Pancreas (tissue), 10 donors: ENCODE results near the gene ADAMTS4. TPM values are rescaled to one million over a fixed set of nuclear protein-coding genes. Genes with fewer than 3 reads are reported as not detected.
A peak's percentile ranks its signal among the peaks of the same experiment; 100 is the strongest.

Experiments used
- ATAC-seq, 4 donors: fragments of 200-7000 bp; cut with Tn5 transposase; one replicate each; pipeline versions ENCODE4 v1.8.0 to v1.9.1; 2020; ENCODE audit warnings: mild to moderate bottlenecking in 4 of 4, moderate library complexity in 4 of 4
- DNase-seq, 6 donors: peaks; one replicate each; pipeline ENCODE4 v3.0.0-alpha.2; 2020
- FAIRE-seq: peaks from 2 replicates; lab custom pipeline; 2012; peaks lifted over from hg19 to GRCh38; lab: Jason Lieb, UNC
- H3K27ac ChIP-seq, 4 donors: fragments of 200-600 bp; sonication (generic); 1 replicate in 3 of 4; 2 replicates in 1 of 4; pipeline versions ENCODE4 v1.5.0 to v1.8.0; 2020
- H3K27me3 ChIP-seq, 4 donors: fragments of 200-600 bp; one replicate each; pipeline ENCODE4 v1.8.0; 2021
- H3K36me3 ChIP-seq, 3 donors: fragments of 200-600 bp; sonication (generic) in 1 of 3; one replicate each; pipeline versions ENCODE4 v1.5.0 to v1.8.0; 2020 to 2021
- H3K4me1 ChIP-seq, 3 donors: fragments of 200-600 bp; one replicate each; pipeline ENCODE4 v1.8.0; 2021
- H3K4me3 ChIP-seq, 4 donors: fragments of 200-600 bp; sonication (generic) in 2 of 4; one replicate each; pipeline versions ENCODE4 v1.5.0 to v1.8.0; 2020 to 2021
- H3K9me3 ChIP-seq, 4 donors: fragments of 200-600 bp; one replicate each; pipeline ENCODE4 v1.8.0; 2021
- WGBS, 2 donors: extraction: QIAGEN DNeasy Blood & Tissue Kit; methylation state at CpG; one replicate each; pipeline ENCODE4 v1.1.7; 2013; 5-methylcytosine and 5-hydroxymethylcytosine counted together
- intact Hi-C, 3 donors: fragments of 100-400 bp; cut with DNase I; formaldehyde crosslinking; loops; one replicate each; pipeline versions ENCODE4 v1.11.1 to v1.14.2; 2022
- polyA plus RNA-seq, 2 donors: library from polyadenylated mRNA; stranded (reverse); fragments of 200-250 nt; gene quantifications; one replicate each; pipeline ENCODE4 v1.2.3, GENCODE V29; 2013
- total RNA-seq, 6 donors: library from RNA; stranded (reverse); fragmentation: NEBNext Ultra II Directional in 4 of 6; extraction: Animal tissue kit (Norgen Biotek cat#: 25700) in 4 of 6; gene quantifications; one replicate each; pipeline versions ENCODE4 v1.2.1 to v1.2.4, GENCODE V29; 2021 to 2023
- TF ChIP-seq, protein P1 (sequence below), 4 donors: fragments of 200-600 bp; sonication (generic) in 3 of 4; IDR thresholded peaks; one replicate each; pipeline versions ENCODE4 v1.5.0 to v1.8.0; 2021; ENCODE audit warnings: antibody characterized with exemption in 4 of 4
- donor health status: healthy with polysubstance abuse.
- donor health status: DM: no; HTN: no; CAD: no; lungs with moderate emphysema.
- donor health status: DM: no; HTN: no; CAD: no.
- donor health status: control.
- donor health status: control.
- donor health status: Bipolar disorder and iron deficiency.
- donor health status: DM: yes; HTN: yes; CAD: no.
- donor health status: DM: no; HTN: no; CAD: no.
- donor health status: DM: no; HTN: no; CAD: no.
- donor health status: DM: yes; HTN: yes; CAD: no.

ADAMTS4 gene
- total and polyA plus RNA-seq, 8 donors = 2.7 to 6.6 (median 3.8) TPM

DNA sequence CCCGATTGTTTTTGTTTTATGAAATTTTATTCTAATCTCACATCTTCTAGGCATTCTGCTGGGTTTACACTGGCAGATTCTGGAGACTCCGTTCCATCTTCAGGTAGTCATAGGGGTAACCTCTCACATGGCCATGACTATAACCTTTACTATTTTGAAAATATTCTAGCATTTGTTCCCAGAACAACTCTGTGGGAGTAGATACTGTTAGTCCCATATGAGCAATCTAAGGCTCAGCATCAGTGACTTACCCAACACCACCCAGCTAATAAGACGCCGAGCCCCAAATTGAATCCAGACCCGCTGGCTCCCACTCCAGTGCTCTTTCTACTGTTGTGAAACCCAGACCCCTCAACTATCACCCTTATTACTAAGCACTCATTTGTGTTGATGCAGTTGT is 9.8 kb downstream of the ADAMTS4 start:
- Histone ChIP-seq H3K27ac (no peak overlapping the region), H3K27me3 (no peaks in the 10 kb centered on the region), H3K9me3 (no peaks in the 10 kb centered on the region), H3K4me3 (no peak overlapping the region), H3K36me3 (no peaks in the 10 kb centered on the region), H3K4me1 (no peaks in the 10 kb centered on the region)
- intact Hi-C loops = no loop called here
- ATAC-seq = no peak
- 79 to 88% methylated on average over 5 of the region's 5 CpGs for WGBS, 2 donors
- no peak for FAIRE-seq
- no peak for DNase-seq
- TF ChIP-seq, protein P1, sequence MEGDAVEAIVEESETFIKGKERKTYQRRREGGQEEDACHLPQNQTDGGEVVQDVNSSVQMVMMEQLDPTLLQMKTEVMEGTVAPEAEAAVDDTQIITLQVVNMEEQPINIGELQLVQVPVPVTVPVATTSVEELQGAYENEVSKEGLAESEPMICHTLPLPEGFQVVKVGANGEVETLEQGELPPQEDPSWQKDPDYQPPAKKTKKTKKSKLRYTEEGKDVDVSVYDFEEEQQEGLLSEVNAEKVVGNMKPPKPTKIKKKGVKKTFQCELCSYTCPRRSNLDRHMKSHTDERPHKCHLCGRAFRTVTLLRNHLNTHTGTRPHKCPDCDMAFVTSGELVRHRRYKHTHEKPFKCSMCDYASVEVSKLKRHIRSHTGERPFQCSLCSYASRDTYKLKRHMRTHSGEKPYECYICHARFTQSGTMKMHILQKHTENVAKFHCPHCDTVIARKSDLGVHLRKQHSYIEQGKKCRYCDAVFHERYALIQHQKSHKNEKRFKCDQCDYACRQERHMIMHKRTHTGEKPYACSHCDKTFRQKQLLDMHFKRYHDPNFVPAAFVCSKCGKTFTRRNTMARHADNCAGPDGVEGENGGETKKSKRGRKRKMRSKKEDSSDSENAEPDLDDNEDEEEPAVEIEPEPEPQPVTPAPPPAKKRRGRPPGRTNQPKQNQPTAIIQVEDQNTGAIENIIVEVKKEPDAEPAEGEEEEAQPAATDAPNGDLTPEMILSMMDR (IDR thresholded peaks at IDR 0.05) = no peak

DNA sequence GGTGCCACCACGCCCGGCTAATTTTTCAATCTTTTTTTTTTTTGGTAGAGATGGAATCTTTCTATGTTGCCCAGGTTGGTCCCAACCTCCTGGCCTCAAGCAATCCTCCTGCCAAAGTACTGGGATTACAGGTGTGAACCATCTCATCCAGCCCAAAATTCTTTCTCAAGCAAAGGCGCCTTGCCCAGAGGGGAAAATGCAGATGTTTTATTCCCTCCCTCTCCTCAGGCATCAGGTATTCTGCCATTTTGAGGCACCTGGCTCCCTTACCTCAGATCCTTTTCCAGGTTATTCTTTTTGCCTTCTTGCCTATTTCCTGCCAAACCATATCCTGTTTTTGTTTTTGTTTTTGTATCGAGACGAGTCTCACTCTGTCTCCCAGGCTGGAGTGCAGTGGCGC is 10.5 kb downstream of the ADAMTS4 start:
- ATAC-seq = no peak
- Histone ChIP-seq H3K4me3 (no peak overlapping the region), H3K27ac (no peak overlapping the region), H3K9me3 (no peaks in the 10 kb centered on the region), H3K36me3 (no peaks in the 10 kb centered on the region), H3K4me1 (no peaks in the 10 kb centered on the region), H3K27me3 (no peaks in the 10 kb centered on the region)
- no peak for FAIRE-seq
- WGBS, 2 donors = 82 to 83% methylated on average over 6 of the region's 6 CpGs
- TF ChIP-seq, protein P1 (IDR thresholded peaks at IDR 0.05) = no peak
- DNase-seq = no peak
- intact Hi-C loops = no loop called here

DNA sequence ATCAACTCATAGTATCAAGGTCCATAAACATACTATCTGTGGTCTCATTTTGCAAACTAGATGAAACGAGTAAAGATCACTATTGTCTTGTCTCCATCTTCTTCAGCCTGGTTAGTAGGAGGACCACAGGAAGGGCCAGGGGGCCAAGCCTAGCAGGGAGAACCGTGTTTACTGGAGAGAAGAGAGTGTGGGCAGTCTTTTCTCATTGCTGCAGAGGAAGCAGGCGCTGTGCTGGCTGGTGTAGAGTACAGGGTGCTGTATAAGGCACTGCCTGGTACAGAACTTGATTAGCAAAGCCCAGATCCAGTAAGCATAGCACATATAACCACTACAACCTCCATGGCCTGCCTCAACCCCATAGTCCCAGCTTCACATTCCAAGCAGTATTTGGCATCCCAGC is 11.5 kb downstream of the ADAMTS4 start:
- no peak for FAIRE-seq
- H3K27me3 ChIP-seq = no peaks in the 10 kb centered on the region
- intact Hi-C loops = no loop called here
- 67 to 71% methylated on average over 3 of the region's 3 CpGs for WGBS, 2 donors
- no peak for ATAC-seq
- H3K4me1 ChIP-seq = no peaks in the 10 kb centered on the region
- no peak overlapping the region for H3K27ac ChIP-seq
- DNase-seq = no peak
- H3K9me3 ChIP-seq = no peaks in the 10 kb centered on the region
- no peaks in the 10 kb centered on the region for H3K36me3 ChIP-seq
- TF ChIP-seq, protein P1 (IDR thresholded peaks at IDR 0.05) = no peak
- no peak overlapping the region for H3K4me3 ChIP-seq

DNA sequence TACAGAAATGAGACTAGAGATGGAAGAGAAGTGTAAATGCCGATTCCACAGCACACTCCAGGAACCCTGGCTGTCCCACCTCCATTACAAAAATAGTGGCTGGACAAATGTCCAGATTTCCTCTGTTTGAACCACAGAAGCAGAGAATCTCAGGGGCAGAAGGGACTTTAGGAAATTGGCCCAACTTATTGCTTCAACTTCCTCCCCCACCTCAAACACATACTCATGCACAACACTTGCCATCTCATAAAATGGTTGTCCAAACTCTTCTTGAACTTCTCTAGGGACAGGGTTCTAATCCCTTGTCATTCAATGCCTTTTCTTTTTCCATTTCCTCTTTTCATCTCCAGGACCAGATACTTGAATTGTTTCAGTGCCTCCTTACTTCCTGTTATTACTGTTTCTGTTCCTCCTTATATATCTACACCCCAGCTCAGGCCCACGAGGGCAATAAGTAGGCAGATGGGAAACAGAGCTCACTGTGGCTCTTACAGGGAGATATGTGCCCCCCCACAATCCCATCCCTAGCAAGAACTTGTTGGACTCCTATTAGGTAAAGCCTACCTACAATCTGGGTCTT is 13.0 kb downstream of the ADAMTS4 start:
- H3K36me3 ChIP-seq = no peaks in the 10 kb centered on the region
- 46 to 47% methylated on average over 2 of the region's 2 CpGs for WGBS, 2 donors
- H3K4me3 ChIP-seq = no peak overlapping the region
- intact Hi-C loops = no loop called here
- peak in 3 of 4 donors; percentile 21 to 61 (median 55) for ATAC-seq
- DNase-seq = no peak
- H3K9me3 ChIP-seq = no peaks in the 10 kb centered on the region
- H3K4me1 ChIP-seq = no peaks in the 10 kb centered on the region
- no peaks in the 10 kb centered on the region for H3K27me3 ChIP-seq
- peak overlapping the region in 2 of 4 donors; percentile 13 to 22 for H3K27ac ChIP-seq
- TF ChIP-seq, protein P1 (IDR thresholded peaks at IDR 0.05) = no peak
- no peak for FAIRE-seq

DNA sequence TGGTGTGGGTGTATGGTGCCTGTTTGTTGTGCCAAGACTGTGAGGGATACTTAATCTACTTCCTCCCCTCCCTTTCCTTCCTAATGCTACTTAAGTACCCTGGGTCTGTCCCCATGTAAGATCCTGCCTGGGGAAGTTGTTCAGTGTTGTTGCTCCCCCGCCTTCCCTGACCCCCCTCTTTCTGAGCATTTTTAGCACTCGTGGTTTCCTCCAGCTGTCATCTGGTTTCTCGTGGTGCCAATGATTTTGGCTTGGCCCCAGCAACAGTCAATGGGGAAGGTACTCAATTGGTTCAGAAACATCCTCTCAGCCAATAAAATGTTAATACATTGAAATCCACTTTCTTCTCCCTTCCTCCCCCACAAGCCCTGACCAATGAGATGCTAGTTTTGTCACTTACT is 13.6 kb downstream of the ADAMTS4 start:
- TF ChIP-seq, protein P1 (IDR thresholded peaks at IDR 0.05) = no peak
- 20 to 31% methylated on average over 3 of the region's 3 CpGs for WGBS, 2 donors
- intact Hi-C loops = no loop called here
- no peak overlapping the region for H3K4me3 ChIP-seq
- no peaks in the 10 kb centered on the region for H3K27me3 ChIP-seq
- peak overlapping the region in 1 of 4 donors; percentile 22 for H3K27ac ChIP-seq
- H3K36me3 ChIP-seq = no peaks in the 10 kb centered on the region
- no peak for FAIRE-seq
- H3K4me1 ChIP-seq = no peaks in the 10 kb centered on the region
- no peaks in the 10 kb centered on the region for H3K9me3 ChIP-seq
- peak in 3 of 4 donors; percentile 62 to 76 (median 74) for ATAC-seq
- DNase-seq = no peak
